GM21576 (cell line): Measurements from ENCODE around the gene WNT1.
A peak's percentile ranks its signal among the peaks of the same experiment; 100 is the strongest.

Source experiments
- ATAC-seq: cut with Tn5 transposase; IDR thresholded peaks from one replicate; pipeline ENCODE4 v1.9.1; 2021; ENCODE audit warnings: mild to moderate bottlenecking, moderate library complexity; ENCODE audit not compliant: unreplicated experiment

WNT1 gene

GRCh38 chr12:48979602-48980388, 1.7 kb downstream of the WNT1 start:
- no peak for ATAC-seq

- no peak for ATAC-seq
Observed at GRCh38 chr12:48980389-48980952, 2.3 kb downstream of the WNT1 start.

DNA sequence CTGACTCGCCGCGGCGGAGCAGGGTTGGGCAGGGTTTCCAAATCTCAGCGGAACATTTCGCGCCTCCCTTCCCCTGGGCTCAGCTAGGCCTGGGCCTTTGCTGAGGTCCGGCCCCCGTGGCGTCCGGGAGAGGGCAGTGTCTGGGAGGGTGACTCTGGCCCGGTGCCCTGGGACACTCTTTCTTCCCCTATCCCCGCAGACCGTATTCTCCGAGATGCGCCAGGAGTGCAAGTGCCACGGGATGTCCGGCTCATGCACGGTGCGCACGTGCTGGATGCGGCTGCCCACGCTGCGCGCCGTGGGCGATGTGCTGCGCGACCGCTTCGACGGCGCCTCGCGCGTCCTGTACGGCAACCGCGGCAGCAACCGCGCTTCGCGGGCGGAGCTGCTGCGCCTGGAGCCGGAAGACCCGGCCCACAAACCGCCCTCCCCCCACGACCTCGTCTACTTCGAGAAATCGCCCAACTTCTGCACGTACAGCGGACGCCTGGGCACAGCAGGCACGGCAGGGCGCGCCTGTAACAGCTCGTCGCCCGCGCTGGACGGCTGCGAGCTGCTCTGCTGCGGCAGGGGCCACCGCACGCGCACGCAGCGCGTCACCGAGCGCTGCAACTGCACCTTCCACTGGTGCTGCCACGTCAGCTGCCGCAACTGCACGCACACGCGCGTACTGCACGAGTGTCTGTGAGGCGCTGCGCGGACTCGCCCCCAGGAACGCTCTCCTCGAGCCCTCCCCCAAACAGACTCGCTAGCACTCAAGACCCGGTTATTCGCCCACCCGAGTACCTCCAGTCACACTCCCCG, 3.0 kb downstream of the WNT1 start:
- no peak for ATAC-seq

DNA sequence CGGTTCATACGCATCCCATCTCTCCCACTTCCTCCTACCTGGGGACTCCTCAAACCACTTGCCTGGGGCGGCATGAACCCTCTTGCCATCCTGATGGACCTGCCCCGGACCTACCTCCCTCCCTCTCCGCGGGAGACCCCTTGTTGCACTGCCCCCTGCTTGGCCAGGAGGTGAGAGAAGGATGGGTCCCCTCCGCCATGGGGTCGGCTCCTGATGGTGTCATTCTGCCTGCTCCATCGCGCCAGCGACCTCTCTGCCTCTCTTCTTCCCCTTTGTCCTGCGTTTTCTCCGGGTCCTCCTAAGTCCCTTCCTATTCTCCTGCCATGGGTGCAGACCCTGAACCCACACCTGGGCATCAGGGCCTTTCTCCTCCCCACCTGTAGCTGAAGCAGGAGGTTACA, 3.6 kb downstream of the WNT1 start:
- ATAC-seq, result no peak

DNA sequence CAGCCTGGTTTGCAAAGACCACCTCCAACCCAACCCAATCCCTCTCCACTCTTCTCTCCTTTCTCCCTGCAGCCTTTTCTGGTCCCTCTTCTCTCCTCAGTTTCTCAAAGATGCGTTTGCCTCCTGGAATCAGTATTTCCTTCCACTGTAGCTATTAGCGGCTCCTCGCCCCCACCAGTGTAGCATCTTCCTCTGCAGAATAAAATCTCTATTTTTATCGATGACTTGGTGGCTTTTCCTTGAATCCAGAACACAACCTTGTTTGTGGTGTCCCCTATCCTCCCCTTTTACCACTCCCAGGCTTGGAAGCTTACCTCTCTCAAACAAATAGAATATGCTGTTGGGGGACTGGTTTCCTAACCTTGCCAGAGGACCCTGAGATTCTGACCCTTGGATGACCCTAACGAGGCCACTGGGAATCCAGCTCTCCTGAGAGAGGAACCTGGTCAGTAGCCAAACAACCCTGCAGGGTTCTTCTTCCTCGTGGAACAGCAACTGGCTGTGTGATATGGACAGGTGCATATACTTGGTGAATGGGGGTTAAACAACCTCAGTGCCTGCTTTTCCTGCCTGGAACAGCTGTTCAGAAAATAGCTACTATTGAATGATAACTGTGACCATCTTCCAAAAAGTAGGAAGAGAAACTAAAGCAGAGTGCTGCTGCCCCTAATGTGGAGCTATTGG, 4.4 kb downstream of the WNT1 start:
- ATAC-seq, result no peak

DNA sequence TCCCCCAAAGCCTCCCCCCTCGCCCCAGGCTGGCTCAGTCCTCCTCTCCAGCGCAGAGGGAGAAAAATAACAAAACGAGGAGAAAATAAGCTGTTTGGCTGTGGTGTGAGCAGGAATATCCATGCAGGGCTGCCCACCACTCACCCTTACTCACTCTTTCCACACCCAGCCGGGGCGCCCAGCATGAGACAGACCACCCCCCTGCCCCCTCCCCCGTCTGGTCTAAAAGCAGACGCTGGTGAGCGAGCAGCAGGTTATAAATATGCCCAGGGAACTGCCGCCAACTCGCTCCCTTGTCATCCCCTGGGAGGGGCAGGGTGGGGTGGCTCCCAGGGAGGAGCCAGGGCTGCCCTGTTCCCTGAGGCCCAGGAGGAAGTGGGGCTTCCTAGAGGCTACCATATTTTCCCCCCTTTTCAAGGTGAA, 7.4 kb downstream of the WNT1 start:
- no peak for ATAC-seq

DNA sequence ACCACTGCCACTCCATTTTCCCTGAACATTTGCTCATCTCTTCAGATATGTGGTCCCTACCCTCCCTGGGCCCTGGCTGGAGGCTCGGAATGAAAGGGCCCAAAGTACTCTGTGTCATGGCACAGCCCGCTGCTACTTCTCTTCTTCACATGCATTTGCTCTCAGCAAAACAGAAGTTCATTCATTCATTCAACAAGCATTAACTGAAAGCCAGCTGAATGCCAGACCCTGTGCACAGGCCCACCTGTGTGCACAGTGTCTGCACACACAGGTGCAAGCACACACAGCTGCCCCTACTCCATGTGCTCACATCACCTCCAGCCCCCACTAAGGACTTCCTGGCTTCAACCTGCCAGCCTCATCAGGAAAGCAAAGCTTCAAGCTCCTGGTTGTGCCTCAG, 7.8 kb downstream of the WNT1 start:
- no peak for ATAC-seq

GRCh38 chr12:48986720-48987291, 8.7 kb downstream of the WNT1 start:
- no peak for ATAC-seq

DNA sequence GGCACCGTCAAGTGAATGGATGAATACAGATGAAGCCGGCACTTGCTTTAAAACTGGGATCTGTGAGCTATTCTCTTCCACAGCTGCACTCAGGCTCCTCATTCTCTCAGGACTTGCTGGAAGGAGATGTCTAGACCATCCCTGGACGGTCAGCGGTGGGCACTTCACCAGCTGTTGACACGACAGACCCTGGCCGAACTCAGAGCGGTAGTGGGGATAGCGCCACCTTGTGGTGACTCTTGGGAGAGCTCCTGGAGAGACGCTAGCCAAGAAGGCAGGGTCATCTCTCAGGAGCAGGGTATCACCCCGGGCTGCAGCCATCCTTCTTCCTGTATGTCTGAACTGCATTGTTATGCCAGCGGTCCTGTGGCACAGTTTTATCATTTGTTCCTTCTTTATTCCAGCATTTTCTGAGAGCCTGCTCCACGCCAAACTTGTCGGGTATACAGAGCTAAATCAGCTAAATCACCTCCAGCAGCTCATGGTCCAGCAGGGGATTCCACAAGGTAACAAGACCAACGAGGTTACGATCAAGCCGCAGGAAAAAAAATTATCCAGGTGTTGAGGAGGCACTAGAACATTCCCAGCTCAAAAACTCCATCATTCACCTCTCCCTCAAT, 10.0 kb downstream of the WNT1 start:
- ATAC-seq, result no peak

GRCh38 chr12:48990552-48990951, 12.4 kb downstream of the WNT1 start:
- ATAC-seq, result no peak

GRCh38 chr12:48991247-48992050, 13.3 kb downstream of the WNT1 start:
- ATAC-seq, result no peak

- ATAC-seq, result no peak
Observed at GRCh38 chr12:48993787-48994186, 15.7 kb downstream of the WNT1 start.

GRCh38 chr12:48994224-48995085, 16.3 kb downstream of the WNT1 start:
- no peak for ATAC-seq

DNA sequence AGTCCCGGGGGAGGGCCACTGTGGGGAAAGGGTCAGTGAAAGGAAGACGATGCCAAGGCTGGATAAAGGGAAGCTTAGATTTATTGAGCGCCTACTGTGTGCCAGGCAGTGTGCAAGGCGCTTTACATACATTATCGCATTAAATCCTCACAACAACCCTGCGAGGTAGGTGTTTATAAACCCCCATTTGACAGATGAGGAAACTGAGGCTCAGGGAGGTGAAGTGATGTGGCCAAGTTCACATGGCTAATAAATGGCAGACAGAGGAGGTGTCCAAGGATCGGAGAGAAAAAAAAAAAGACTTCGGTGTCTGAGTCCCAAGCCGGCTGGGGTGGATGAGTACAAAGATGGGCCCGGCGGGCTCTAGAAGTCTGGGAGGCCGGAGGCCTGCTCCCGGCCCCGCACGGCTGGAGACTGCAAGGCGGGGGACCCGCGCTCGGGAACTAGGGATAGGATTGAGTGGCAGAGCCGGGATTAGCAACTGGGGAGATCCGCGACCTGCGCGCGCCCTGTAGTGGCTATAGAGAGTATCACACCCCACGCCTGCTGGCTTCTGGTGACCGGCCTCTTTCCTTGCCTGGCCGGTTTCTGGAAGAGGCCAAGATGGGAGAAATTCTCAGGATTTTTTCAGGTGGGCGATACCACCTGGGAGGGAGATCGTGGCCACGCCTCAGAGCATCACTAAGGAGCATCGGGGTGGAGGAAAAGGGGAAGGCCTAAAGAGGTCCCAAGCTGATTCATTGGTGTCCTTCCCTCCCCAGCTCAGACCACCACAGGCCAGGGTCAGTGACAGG, 17.2 kb downstream of the WNT1 start:
- no peak for ATAC-seq

- ATAC-seq, result no peak
Observed at GRCh38 chr12:48996794-48997718, 18.9 kb downstream of the WNT1 start.

- peak; percentile 31 for ATAC-seq
Observed at GRCh38 chr12:48997719-48998496, 19.8 kb downstream of the WNT1 start.
